ENCODE measurements around the gene GRM8.

GRM8 gene

GRCh38 chr7:126511046-126511445 lies 741.7 kb downstream of the GRM8 start:
- TF ChIP-seq TCF12 (IDR thresholded peaks at IDR 0.05; ENCODE audit: low read depth) (no peak), TAF1 (IDR thresholded peaks at IDR 0.05; ENCODE audit: low read depth) (no peak), RAD21 (IDR thresholded peaks at IDR 0.05; ENCODE audit: low read depth) (no peak), EP300 (IDR thresholded peaks at IDR 0.05; ENCODE audit: borderline replicate concordance) (no peak), EGR1 (IDR thresholded peaks at IDR 0.05) (no peak), ZBTB7A (IDR thresholded peaks at IDR 0.05; ENCODE audit: low read depth) (no peak)

GRCh38 chr7:126501617-126502016 lies 751.1 kb downstream of the GRM8 start:
- TF ChIP-seq TEAD4 (IDR thresholded peaks at IDR 0.05) (no peak), CEBPB (IDR thresholded peaks at IDR 0.05) (no peak), EP300 (IDR thresholded peaks at IDR 0.05; ENCODE audit: borderline replicate concordance) (no peak), REST (IDR thresholded peaks at IDR 0.05; ENCODE audit: low read depth) (no peak), NFIC (IDR thresholded peaks at IDR 0.05) (no peak), MAX (IDR thresholded peaks at IDR 0.05) (no peak), ZBTB7A (IDR thresholded peaks at IDR 0.05; ENCODE audit: low read depth) (no peak), TAF1 (IDR thresholded peaks at IDR 0.05; ENCODE audit: low read depth) (no peak)

GRCh38 chr7:126499481-126499880 lies 753.3 kb downstream of the GRM8 start:
- TF ChIP-seq EP300 (IDR thresholded peaks at IDR 0.05; ENCODE audit: borderline replicate concordance) (no peak), NFIC (IDR thresholded peaks at IDR 0.05) (no peak), TEAD4 (IDR thresholded peaks at IDR 0.05) (no peak), ZBTB7A (IDR thresholded peaks at IDR 0.05; ENCODE audit: low read depth) (no peak), RAD21 (IDR thresholded peaks at IDR 0.05; ENCODE audit: low read depth) (no peak)

- TF ChIP-seq EGR1 (IDR thresholded peaks at IDR 0.05) (no peak), REST (IDR thresholded peaks at IDR 0.05; ENCODE audit: low read depth) (no peak), YY1 (IDR thresholded peaks at IDR 0.05; ENCODE audit: low read depth) (no peak), TAF1 (IDR thresholded peaks at IDR 0.05; ENCODE audit: low read depth) (no peak), TCF12 (IDR thresholded peaks at IDR 0.05; ENCODE audit: low read depth) (no peak), RAD21 (IDR thresholded peaks at IDR 0.05; ENCODE audit: low read depth) (no peak), CREB1 (IDR thresholded peaks at IDR 0.05; ENCODE audit: low read depth) (no peak), NFIC (IDR thresholded peaks at IDR 0.05) (no peak), TEAD4 (IDR thresholded peaks at IDR 0.05) (no peak), EP300 (IDR thresholded peaks at IDR 0.05; ENCODE audit: borderline replicate concordance) (no peak)
These were observed 757.0 kb downstream of the GRM8 start for GRCh38 chr7:126495733-126496132.

GRCh38 chr7:126495001-126495400 lies 757.7 kb downstream of the GRM8 start:
- no peak for TF ChIP-seq USF1 (IDR thresholded peaks at IDR 0.05)
- TF ChIP-seq EP300 (IDR thresholded peaks at IDR 0.05; ENCODE audit: borderline replicate concordance): no peak
- TF ChIP-seq TAF1 (IDR thresholded peaks at IDR 0.05; ENCODE audit: low read depth): no peak
- TF ChIP-seq MAX (IDR thresholded peaks at IDR 0.05): no peak
- TF ChIP-seq REST (IDR thresholded peaks at IDR 0.05; ENCODE audit: low read depth): no peak
- TF ChIP-seq NFIC (IDR thresholded peaks at IDR 0.05): no peak
- no peak for TF ChIP-seq FOXM1 (IDR thresholded peaks at IDR 0.05; ENCODE audit: borderline replicate concordance, low read depth)
- no peak for TF ChIP-seq CREB1 (IDR thresholded peaks at IDR 0.05; ENCODE audit: low read depth)
- no peak for TF ChIP-seq TCF12 (IDR thresholded peaks at IDR 0.05; ENCODE audit: low read depth)
- no peak for TF ChIP-seq CEBPB (IDR thresholded peaks at IDR 0.05)
- no peak for TF ChIP-seq RAD21 (IDR thresholded peaks at IDR 0.05; ENCODE audit: low read depth)
- TF ChIP-seq YY1 (IDR thresholded peaks at IDR 0.05; ENCODE audit: low read depth): no peak

Measured in Ishikawa (cell line).